HepG2 (cell line): ENCODE results near the gene TIMM13. TPM values are rescaled to one million over a fixed set of nuclear protein-coding genes. Genes with fewer than 3 reads are reported as not detected.
A peak's percentile ranks its signal among the peaks of the same experiment; 100 is the strongest.

Source experiments
- AGO1 ChIP-seq: fragments of 200-400 bp; formaldehyde crosslinking; IDR thresholded peaks from 2 replicates; pipeline ENCODE4 v1.6.1; 2017; ENCODE audit warnings: mild to moderate bottlenecking, low read depth, low read length, moderate library complexity; ENCODE audit not compliant: poor library complexity, severe bottlenecking
- AKAP8 ChIP-seq: sonication (generic); formaldehyde crosslinking; IDR thresholded peaks from 2 replicates; pipeline ENCODE4 v1.5.1; 2020; ENCODE audit warnings: mild to moderate bottlenecking, missing genetic modification reagents
- BCL6 ChIP-seq: IDR thresholded peaks from 2 replicates; pipeline ENCODE4 v1.6.1; 2016; ENCODE audit warnings: missing genetic modification reagents, missing compliant biosample characterization
- FOXK1 ChIP-seq: sonication (generic); formaldehyde crosslinking; IDR thresholded peaks from 2 replicates; pipeline ENCODE4 v1.4.0; 2020; ENCODE audit warnings: low read depth, missing genetic modification reagents, borderline replicate concordance
- KMT2A ChIP-seq: sonication (generic); formaldehyde crosslinking; IDR thresholded peaks from 2 replicates; pipeline ENCODE4 v1.4.0; 2020; ENCODE audit warnings: missing genetic modification reagents
- MAFG ChIP-seq: sonication (generic); formaldehyde crosslinking; IDR thresholded peaks from 2 replicates; pipeline ENCODE4 v1.5.1; 2020; ENCODE audit warnings: mild to moderate bottlenecking, missing genetic modification reagents
- NFE2L2 ChIP-seq: fragments of 150-350 bp; IDR thresholded peaks from 2 replicates; pipeline ENCODE4 v1.6.1; 2014; ENCODE audit warnings: low read length
- PCBP2 ChIP-seq: fragments of 200-400 bp; formaldehyde crosslinking; optimal IDR thresholded peaks from 2 replicates; pipeline ENCODE3; 2018; ENCODE audit warnings: low read length, low read depth; ENCODE audit not compliant: poor library complexity, severe bottlenecking
- U2AF1 ChIP-seq: fragments of 200-400 bp; formaldehyde crosslinking; optimal IDR thresholded peaks from 2 replicates; pipeline ENCODE3; 2017; ENCODE audit warnings: mild to moderate bottlenecking, low read depth, low read length
- ZFX ChIP-seq: sonication (generic); formaldehyde crosslinking; IDR thresholded peaks from 2 replicates; pipeline ENCODE4 v1.4.0; 2020; ENCODE audit warnings: mild to moderate bottlenecking, low read depth, missing genetic modification reagents, moderate library complexity
- ZNF124 ChIP-seq: sonication (generic); formaldehyde crosslinking; IDR thresholded peaks from 2 replicates; pipeline ENCODE4 v1.4.0; 2020; ENCODE audit warnings: missing genetic modification reagents
- ZNF3 ChIP-seq: IDR thresholded peaks from 2 replicates; pipeline ENCODE4 v1.7.0; 2017; ENCODE audit warnings: inconsistent platforms
- ZSCAN31 ChIP-seq: sonication (generic); formaldehyde crosslinking; IDR thresholded peaks from 2 replicates; pipeline ENCODE4 v1.5.0; 2020; ENCODE audit warnings: low read depth, mild to moderate bottlenecking, missing genetic modification reagents
- polyA plus RNA-seq, 8 experiments: library from polyadenylated mRNA; depleted of rRNA in 3 of 8; stranded (reverse) in 7 of 8; unstranded in 1 of 8; fragments of >200 nt; fragmentation: Illumina TruSeq in 4 of 8; extraction: Trizol in 4 of 8; gene quantifications; 2 replicates each; pipeline versions ENCODE4 v1.2.1 to v1.2.3, GENCODE V29; 2011 to 2016; ENCODE audit warnings: low read depth in 4 of 8, missing spikeins in 1 of 8, mixed read lengths in 1 of 8; ENCODE audit not compliant: insufficient read depth in 1 of 8
- total RNA-seq, 5 experiments: library from RNA; depleted of rRNA; stranded (reverse); fragments of >200 nt; fragmentation: Illumina TruSeq; extraction: Trizol; gene quantifications; 2 replicates each; pipeline ENCODE4 v1.2.3, GENCODE V29; 2016; ENCODE audit warnings: low read depth in 1 of 5
- TF ChIP-seq, protein P1 (sequence below): sonication (generic); formaldehyde crosslinking; IDR thresholded peaks from 2 replicates; pipeline ENCODE4 v1.4.0; 2020; ENCODE audit warnings: missing genetic modification reagents
- TF ChIP-seq, protein P2 (sequence below): sonication (generic); formaldehyde crosslinking; IDR thresholded peaks from 2 replicates; pipeline ENCODE4 v1.9.0; 2021; ENCODE audit warnings: missing genetic modification reagents, borderline replicate concordance
- TF ChIP-seq, protein P3 (sequence below): sonication (generic); formaldehyde crosslinking; IDR thresholded peaks from 2 replicates; pipeline ENCODE4 v1.5.0; 2020; ENCODE audit warnings: missing genetic modification reagents, mild to moderate bottlenecking, borderline replicate concordance
- TF ChIP-seq, protein P4 (sequence below): sonication (generic); formaldehyde crosslinking; IDR thresholded peaks from 2 replicates; pipeline ENCODE4 v1.4.0; 2020; ENCODE audit warnings: mild to moderate bottlenecking, missing genetic modification reagents

The TIMM13 gene
- total and polyA plus RNA-seq, 2 of the 13 experiments (the other 11 are each of a cell fraction or from before 2014, with no cell fraction given) = 48.4 to 108 TPM

DNA sequence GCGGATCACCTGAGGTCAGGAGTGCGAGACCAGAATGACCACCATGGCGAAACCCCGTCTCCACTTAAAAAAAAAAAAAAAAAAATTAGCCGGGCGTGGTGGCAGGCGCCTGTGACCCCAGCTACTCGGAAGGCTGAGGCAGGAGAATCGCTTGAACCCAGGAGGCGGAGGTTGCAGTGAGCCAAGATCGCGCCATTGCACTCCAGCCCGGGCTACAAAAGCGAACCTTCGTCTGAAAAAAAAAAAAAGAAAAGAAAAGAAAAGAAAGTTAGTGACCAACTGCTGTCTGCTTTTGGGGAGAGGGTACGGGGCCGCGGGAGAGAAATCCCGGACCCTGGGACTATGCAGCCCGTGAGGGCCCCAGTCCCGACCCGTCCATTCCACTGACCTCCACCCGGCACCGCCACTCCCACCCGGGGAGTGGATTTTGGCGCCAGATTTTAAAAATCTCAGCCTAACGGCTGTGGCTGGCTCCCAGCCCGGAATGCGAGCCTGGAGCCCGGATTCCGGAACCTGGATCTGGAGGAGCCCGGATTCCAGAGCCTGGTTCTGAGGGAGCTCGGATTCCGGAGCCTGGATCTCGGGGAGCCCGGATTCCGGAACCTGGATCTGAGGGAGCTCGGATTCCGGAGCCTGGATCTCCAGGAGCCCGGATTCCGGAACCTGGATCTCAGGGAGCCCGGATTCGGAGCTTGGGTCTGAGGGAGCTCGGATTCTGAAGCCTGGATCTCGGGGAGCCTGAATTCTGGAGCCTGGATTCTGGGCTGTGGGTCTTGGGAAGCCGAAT is 35.4 kb upstream of the TIMM13 start (continued):
- TF ChIP-seq, protein P1, sequence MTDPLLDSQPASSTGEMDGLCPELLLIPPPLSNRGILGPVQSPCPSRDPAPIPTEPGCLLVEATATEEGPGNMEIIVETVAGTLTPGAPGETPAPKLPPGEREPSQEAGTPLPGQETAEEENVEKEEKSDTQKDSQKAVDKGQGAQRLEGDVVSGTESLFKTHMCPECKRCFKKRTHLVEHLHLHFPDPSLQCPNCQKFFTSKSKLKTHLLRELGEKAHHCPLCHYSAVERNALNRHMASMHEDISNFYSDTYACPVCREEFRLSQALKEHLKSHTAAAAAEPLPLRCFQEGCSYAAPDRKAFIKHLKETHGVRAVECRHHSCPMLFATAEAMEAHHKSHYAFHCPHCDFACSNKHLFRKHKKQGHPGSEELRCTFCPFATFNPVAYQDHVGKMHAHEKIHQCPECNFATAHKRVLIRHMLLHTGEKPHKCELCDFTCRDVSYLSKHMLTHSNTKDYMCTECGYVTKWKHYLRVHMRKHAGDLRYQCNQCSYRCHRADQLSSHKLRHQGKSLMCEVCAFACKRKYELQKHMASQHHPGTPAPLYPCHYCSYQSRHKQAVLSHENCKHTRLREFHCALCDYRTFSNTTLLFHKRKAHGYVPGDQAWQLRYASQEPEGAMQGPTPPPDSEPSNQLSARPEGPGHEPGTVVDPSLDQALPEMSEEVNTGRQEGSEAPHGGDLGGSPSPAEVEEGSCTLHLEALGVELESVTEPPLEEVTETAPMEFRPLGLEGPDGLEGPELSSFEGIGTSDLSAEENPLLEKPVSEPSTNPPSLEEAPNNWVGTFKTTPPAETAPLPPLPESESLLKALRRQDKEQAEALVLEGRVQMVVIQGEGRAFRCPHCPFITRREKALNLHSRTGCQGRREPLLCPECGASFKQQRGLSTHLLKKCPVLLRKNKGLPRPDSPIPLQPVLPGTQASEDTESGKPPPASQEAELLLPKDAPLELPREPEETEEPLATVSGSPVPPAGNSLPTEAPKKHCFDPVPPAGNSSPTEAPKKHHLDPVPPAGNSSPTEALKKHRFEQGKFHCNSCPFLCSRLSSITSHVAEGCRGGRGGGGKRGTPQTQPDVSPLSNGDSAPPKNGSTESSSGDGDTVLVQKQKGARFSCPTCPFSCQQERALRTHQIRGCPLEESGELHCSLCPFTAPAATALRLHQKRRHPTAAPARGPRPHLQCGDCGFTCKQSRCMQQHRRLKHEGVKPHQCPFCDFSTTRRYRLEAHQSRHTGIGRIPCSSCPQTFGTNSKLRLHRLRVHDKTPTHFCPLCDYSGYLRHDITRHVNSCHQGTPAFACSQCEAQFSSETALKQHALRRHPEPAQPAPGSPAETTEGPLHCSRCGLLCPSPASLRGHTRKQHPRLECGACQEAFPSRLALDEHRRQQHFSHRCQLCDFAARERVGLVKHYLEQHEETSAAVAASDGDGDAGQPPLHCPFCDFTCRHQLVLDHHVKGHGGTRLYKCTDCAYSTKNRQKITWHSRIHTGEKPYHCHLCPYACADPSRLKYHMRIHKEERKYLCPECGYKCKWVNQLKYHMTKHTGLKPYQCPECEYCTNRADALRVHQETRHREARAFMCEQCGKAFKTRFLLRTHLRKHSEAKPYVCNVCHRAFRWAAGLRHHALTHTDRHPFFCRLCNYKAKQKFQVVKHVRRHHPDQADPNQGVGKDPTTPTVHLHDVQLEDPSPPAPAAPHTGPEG (CRISPR knock-in tag) = peak; percentile 49; the same call in 1 of the 2 replicates
- peak; percentile 65; the same call in 1 of the 2 replicates for TF ChIP-seq ZNF124 (CRISPR knock-in tag)
- 0 out of 2 replicates have a peak, but pooled peaks have one; percentile 54 for TF ChIP-seq AKAP8
- TF ChIP-seq, protein P2, sequence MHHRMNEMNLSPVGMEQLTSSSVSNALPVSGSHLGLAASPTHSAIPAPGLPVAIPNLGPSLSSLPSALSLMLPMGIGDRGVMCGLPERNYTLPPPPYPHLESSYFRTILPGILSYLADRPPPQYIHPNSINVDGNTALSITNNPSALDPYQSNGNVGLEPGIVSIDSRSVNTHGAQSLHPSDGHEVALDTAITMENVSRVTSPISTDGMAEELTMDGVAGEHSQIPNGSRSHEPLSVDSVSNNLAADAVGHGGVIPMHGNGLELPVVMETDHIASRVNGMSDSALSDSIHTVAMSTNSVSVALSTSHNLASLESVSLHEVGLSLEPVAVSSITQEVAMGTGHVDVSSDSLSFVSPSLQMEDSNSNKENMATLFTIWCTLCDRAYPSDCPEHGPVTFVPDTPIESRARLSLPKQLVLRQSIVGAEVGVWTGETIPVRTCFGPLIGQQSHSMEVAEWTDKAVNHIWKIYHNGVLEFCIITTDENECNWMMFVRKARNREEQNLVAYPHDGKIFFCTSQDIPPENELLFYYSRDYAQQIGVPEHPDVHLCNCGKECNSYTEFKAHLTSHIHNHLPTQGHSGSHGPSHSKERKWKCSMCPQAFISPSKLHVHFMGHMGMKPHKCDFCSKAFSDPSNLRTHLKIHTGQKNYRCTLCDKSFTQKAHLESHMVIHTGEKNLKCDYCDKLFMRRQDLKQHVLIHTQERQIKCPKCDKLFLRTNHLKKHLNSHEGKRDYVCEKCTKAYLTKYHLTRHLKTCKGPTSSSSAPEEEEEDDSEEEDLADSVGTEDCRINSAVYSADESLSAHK (CRISPR knock-in tag) = no peak
- 0 out of 2 replicates have a peak, but pooled peaks have one; percentile 49 for TF ChIP-seq ZNF3 (CRISPR knock-in tag)
- peak; percentile 33; the same call in 1 of the 2 replicates for TF ChIP-seq ZFX (CRISPR knock-in tag)
- TF ChIP-seq U2AF1 = peak; percentile 94
- TF ChIP-seq BCL6 (CRISPR knock-in tag) = peak; percentile 55
- TF ChIP-seq ZSCAN31 (CRISPR knock-in tag) = peak; percentile 75; the same call in 1 of the 2 replicates
- TF ChIP-seq NFE2L2 = no peak
- peak; percentile 78 for TF ChIP-seq PCBP2
- peak; percentile 78 for TF ChIP-seq AGO1
- TF ChIP-seq, protein P3, sequence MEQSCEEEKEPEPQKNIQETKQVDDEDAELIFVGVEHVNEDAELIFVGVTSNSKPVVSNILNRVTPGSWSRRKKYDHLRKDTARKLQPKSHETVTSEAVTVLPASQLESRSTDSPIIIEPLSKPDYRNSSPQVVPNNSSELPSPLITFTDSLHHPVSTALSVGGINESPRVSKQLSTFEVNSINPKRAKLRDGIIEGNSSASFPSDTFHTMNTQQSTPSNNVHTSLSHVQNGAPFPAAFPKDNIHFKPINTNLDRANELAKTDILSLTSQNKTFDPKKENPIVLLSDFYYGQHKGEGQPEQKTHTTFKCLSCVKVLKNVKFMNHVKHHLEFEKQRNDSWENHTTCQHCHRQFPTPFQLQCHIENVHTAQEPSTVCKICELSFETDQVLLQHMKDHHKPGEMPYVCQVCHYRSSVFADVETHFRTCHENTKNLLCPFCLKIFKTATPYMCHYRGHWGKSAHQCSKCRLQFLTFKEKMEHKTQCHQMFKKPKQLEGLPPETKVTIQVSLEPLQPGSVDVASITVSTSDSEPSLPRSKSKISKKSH (CRISPR knock-in tag) = peak; percentile 69; the same call in 1 of the 2 replicates
- no peak for TF ChIP-seq MAFG (CRISPR knock-in tag)
- peak; percentile 65; the same call in 1 of the 2 replicates for TF ChIP-seq FOXK1 (CRISPR knock-in tag)
- TF ChIP-seq KMT2A (CRISPR knock-in tag) = peak; percentile 63; the same call in 1 of the 2 replicates
- TF ChIP-seq, protein P4, sequence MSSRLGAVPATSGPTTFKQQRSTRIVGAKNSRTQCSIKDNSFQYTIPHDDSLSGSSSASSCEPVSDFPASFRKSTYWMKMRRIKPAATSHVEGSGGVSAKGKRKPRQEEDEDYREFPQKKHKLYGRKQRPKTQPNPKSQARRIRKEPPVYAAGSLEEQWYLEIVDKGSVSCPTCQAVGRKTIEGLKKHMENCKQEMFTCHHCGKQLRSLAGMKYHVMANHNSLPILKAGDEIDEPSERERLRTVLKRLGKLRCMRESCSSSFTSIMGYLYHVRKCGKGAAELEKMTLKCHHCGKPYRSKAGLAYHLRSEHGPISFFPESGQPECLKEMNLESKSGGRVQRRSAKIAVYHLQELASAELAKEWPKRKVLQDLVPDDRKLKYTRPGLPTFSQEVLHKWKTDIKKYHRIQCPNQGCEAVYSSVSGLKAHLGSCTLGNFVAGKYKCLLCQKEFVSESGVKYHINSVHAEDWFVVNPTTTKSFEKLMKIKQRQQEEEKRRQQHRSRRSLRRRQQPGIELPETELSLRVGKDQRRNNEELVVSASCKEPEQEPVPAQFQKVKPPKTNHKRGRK (CRISPR knock-in tag) = no peak
